ENCODE measurements around the gene NEK1.

- no peak for TF ChIP-seq EZH2 (IDR thresholded peaks at IDR 0.05; ENCODE audit: insufficient read depth, poor library complexity, severe bottlenecking)
- no peak for TF ChIP-seq EZH2phosphoT487 (IDR thresholded peaks at IDR 0.05; ENCODE audit: insufficient read depth, low read depth)
These were observed 37.3 kb upstream of the NEK1 start for GRCh38 chr4:169649545-169650226.
